Stromal cell of bone marrow (primary cell): ENCODE results near the gene CERS1.

Experiments
- DNase-seq: peaks from one replicate; pipeline ENCODE4 v3.0.0-alpha.2; 2012; ENCODE audit warnings: low read depth

CERS1 gene

DNA sequence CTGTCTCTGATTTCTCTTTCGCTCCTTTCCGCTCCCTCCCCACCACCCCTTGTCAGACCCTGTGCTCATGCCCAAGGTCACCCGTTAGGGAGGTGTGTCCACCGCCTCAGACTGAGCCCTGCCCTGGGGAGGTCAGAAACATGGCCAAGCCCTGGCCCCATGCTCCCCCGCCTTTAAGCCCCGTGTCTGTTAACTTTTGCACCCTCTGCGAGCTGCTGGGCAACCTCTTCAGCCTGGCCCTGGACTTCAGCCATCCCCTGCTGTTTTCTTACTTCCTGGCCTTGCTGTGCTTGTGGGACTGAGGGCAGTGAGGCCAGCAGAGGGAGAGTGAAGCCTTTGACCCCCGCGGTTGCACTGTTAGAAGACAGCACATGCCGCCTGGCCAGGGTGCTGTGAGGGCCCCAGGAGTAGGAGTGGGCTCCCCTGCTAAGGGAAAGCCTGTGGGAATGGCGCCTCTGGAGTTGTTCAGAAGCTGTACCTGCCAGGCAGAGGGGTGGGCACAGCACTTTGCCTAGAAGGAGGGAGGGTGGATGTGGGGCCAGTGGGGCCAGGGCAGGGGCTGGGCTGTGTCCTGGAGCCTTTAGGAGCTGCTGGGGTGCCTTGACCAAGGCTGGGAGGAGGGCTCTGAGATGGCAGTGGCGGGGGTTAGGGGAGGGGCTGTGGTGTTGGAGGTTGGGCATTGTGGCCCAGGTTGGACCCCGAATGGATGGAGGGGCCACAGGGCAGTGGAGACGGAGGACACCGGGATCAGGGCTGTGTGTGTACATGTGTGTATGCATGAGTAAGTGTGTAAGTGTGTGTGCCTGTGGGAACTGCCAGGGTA, 56.3 kb downstream of the CERS1 start:
- DNase-seq: no peak

DNA sequence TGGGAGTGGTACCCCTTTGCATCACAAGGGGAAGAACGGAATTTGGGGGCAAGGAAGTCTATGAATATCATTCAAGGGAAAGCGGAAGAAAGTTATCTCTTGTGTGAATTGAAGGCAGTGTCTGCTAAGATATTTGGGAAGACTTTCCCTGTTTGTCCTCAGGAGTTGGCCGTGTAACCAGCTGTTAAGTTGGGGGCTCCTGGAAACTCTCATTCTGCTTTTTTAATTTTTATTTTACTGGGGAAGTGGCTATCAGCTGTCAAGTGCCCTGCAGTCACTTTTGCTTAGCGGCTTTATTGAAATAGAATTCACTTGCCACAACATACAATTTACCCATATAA, 61.3 kb downstream of the CERS1 start:
- DNase-seq: no peak

DNA sequence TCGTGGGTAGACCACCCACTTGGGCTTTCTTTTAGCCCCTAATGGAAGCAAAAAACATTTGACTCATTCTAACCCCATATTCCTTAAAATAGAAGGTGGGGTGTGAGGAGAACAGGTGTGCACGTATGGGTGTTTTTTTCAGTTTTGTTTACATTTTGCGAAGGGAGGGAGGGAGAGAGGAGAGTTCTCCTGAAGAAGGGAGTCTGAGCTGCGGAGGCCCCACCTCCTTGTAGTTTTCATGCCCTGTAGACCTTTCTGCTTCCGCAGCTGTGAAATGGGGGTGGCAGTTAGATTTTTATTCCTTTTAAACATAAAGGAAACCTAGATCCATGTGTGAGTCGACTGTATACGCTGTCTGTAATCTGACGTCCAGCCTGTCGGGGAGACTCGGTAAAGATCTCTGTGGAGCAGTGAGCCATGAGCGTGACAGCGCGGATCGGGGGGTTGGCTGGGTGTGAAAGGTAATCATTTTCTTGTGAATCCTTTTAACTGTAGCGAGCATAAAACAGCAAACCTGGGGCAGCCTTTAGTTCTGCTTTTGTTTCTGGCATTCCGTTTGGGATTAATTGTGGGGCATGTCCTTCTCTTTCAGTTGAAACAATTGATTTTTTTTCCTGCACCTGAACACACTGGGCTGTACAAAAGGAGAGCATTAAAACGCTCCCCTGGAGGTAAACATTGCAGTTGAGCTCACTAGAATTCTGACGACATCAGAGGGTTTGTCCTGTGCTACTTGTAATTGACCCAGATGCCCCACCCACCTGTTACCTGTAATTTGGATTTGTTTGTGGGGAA, 61.9 kb downstream of the CERS1 start:
- DNase-seq: no peak

DNA sequence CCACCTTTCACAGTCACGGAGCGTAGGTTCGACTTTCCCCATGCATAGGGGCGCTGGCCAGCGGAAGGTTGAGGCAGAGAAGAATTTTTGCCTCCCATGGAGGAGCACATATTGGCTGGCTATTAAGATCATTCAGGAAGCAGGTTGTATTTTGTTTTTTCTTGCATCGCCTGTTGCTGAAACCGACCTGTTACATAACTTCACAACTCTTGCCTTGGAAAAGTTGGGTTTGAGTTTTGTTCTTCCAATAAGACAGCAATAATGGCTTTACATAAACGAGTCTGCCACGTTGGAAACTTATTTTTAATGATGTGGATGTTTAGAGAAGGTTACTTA, 62.8 kb downstream of the CERS1 start:
- no peak for DNase-seq

DNA sequence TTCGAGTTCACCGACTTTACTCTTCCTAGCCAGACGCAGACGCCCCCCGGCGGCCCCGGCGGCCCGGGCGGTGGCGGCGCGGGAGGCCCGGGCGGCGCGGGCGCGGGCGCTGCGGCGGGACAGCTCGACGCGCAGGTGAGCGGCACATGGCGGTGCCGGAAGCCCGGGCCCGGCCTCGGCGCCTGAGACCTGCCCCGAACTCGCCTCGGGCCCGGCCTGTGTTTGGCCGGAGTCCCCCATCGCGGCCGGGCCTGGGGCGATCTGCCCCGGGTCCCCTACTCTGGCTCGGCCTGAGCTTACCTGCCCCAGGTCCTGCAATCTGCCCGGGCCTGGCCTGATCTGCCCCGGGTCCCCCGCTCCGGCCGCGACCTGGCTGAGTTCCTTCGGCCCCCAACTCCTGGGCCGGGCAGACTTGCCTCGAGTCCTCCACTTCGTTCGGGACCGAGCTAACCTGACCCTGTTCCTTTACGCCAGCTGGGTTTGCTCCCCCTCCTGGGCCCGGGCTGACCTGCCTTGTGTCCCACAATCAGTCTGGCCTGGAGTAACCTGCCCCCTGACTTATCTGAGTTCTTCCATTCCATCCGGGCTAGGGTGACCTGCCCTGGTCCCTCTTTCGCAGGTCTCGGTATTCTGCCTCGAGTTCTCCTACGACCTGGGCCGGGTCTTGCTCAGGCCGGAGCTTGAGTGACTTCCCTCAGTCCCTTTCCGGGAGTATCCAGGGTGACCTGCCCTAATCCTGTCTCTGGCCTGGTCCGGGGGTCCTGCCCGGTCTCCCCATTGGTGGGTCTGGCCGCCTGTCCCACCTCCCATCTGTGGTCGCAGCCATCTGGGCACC, 63.4 kb downstream of the CERS1 start:
- DNase-seq: no peak

DNA sequence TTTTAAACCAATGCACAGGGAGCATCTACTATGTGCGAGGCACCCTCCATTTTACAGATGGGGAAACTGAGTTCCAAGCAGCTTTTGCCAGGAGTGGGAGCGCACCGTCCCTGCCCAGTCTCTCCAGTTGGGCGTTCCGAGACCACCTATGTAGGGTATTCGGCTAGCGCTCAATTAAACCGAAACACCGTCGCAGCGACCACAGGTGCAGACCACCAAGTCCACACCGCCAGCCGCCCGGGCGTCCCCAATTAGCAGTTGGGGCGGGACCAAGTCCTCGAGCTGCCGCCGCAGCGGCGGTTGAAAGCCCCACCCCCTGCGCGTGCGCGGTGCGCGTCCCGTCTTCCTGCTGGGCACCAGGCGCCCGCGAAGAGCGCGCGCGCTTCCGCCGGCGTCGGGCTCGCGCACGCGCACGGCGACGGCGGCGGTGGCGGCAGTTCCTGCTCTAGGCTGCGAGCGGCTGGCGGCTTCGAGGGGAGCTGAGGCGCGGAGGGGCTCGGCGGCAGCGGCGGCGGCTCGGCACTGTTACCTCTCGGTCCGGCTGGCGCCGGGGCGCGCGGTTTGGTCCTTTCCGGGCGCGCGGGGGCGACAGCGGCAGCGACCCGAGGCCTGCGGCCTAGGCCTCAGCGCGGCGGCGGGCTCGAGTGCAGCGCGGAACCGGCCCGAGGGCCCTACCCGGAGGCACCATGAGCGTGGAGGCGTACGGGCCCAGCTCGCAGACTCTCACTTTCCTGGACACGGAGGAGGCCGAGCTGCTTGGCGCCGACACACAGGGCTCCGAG, 64.2 kb downstream of the CERS1 start, which contains the start of gene UPF1:
UPF1 (plus strand) TSS at position 436 of the 782 bp plus-strand sequence; CDS start at position 687, 251 bp downstream.
- DNase-seq: peak; percentile 77

DNA sequence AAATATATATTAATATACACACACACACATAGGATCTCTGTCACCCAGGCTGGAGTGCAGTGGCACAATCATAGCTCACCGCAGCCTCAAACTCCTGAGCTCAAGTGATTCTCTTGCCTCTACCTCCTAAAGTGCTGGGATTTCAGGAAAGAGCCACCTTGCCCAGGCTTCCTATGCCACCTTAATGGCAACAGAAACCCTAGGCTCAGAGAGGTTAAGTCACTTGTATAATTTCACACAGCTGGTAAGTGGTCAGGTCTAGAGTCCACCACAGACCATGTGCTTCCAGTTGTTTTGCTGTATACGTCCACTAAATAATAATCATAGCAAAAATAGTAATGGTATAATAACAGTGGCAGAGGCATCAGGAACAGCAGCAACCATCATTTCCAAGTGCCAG, 65.5 kb downstream of the CERS1 start:
- no peak for DNase-seq

DNA sequence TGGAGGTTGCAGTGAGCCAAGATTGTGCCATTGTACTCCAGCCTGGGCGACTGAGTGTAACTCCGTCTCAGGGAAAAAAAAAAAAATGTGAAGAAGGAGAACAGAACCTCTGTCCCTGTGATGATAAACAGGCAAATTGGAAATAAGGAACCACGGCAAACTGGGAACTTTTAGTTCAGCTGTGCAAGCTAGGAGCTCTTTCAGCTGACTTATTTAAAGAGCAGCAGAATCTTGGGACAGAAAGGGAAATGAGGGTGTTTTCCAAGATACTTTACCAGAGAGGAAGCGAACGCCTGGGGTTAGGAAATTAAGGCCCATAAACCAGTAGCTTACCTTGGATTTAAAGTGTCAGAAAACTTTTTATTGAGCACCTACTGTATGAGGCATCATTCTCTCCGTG, 67.2 kb downstream of the CERS1 start:
- DNase-seq: no peak
